Loucy (cell line): ENCODE results near the gene FHOD1.

Experiments
- EZH2phosphoT487 ChIP-seq: fragments of 200-600 bp; IDR thresholded peaks from 2 replicates; pipeline ENCODE4 v1.6.1; 2018; ENCODE audit warnings: antibody characterized with exemption, mild to moderate bottlenecking, moderate library complexity, borderline replicate concordance
- TF ChIP-seq, protein P1 (sequence below): fragments of 200-600 bp; sonication (generic); conservative IDR thresholded peaks from 2 replicates; pipeline ENCODE4 v1.5.1; 2014; ENCODE audit warnings: mild to moderate bottlenecking, antibody characterized with exemption, low read length

DNA sequence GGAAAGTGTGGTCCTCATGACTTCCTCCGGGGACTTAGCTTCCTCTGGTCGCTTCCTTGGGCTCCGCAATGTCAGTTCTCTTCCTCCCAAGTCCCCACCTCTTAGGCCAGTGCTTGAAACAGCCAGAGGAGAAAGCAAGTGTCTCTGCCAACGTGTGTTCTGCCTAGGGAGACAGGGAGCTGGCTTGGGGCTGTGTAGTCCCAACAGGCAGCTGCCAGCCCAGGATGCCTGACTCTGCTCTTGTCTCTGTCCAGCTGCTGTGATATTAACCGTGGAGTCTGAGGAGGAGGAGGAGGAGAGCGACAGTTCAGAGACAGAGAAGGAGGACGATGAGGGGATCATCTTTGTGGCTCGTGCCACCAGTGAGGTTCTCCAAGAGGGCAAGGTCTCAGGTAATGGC, 18.6 kb upstream of the FHOD1 start:
- TF ChIP-seq, protein P1, sequence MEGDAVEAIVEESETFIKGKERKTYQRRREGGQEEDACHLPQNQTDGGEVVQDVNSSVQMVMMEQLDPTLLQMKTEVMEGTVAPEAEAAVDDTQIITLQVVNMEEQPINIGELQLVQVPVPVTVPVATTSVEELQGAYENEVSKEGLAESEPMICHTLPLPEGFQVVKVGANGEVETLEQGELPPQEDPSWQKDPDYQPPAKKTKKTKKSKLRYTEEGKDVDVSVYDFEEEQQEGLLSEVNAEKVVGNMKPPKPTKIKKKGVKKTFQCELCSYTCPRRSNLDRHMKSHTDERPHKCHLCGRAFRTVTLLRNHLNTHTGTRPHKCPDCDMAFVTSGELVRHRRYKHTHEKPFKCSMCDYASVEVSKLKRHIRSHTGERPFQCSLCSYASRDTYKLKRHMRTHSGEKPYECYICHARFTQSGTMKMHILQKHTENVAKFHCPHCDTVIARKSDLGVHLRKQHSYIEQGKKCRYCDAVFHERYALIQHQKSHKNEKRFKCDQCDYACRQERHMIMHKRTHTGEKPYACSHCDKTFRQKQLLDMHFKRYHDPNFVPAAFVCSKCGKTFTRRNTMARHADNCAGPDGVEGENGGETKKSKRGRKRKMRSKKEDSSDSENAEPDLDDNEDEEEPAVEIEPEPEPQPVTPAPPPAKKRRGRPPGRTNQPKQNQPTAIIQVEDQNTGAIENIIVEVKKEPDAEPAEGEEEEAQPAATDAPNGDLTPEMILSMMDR: no peak
- TF ChIP-seq EZH2phosphoT487: no peak
